GM21737 (cell line): ENCODE measurements around the gene RASGRP1.
A peak's percentile ranks its signal among the peaks of the same experiment; 100 is the strongest.

ENCODE experiments used
- ATAC-seq: cut with Tn5 transposase; IDR thresholded peaks from one replicate; pipeline ENCODE4 v1.9.1; 2021; ENCODE audit warnings: mild to moderate bottlenecking, moderate library complexity; ENCODE audit not compliant: unreplicated experiment

RASGRP1 gene

GRCh38 chr15:38576261-38576660 lies 11.6 kb upstream of the RASGRP1 start:
- no peak for ATAC-seq

DNA sequence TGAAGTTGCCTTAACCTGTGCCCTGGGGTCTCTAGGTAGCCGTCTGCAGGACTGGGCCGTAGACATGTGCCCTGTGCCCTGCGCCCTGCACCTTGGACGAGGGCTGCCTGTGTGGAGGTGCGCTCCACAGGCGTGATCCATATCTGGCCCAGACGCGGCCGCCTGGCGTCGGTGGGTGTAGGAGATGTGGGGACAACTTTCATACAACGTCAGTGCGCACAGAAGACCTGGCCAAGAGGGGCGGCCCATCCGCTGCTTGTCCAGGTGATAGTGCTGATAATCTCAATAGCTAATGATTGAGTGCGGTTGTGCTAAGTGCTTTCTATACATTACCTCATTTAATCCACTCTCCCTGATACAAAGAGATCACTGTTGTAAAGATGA lies 665 bp upstream of the RASGRP1 start:
- no peak for ATAC-seq

GRCh38 chr15:38563723-38564519 lies 693 bp downstream of the RASGRP1 start:
- ATAC-seq = peak; percentile 62

GRCh38 chr15:38562278-38562677 lies 2.3 kb downstream of the RASGRP1 start:
- ATAC-seq = no peak

DNA sequence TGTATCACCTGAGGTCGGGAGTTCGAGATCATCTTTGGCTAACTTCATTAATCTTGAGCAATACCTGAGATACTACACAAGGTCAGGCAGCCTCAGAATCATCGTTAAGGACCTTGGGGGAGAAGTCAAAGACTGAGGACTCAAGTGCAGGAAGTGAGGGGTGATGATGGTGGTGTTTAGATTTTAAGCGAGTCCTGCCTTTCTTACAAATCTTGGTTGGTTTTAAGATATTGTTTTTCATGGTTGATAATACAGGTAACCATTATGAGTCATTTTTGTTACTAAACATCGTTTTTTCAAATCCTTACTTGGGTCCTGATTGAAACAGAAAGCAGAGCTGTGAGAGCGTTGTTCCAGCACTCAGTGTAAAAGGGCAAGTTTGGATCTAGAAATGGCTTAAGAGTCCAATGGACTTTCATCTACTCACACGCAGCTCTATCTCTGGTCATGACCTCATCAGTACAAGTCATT lies 4.1 kb downstream of the RASGRP1 start:
- ATAC-seq = no peak

GRCh38 chr15:38559636-38560307 lies 4.8 kb downstream of the RASGRP1 start:
- ATAC-seq = no peak

- no peak for ATAC-seq
Measured at GRCh38 chr15:38559131-38559530, 5.5 kb downstream of the RASGRP1 start.

DNA sequence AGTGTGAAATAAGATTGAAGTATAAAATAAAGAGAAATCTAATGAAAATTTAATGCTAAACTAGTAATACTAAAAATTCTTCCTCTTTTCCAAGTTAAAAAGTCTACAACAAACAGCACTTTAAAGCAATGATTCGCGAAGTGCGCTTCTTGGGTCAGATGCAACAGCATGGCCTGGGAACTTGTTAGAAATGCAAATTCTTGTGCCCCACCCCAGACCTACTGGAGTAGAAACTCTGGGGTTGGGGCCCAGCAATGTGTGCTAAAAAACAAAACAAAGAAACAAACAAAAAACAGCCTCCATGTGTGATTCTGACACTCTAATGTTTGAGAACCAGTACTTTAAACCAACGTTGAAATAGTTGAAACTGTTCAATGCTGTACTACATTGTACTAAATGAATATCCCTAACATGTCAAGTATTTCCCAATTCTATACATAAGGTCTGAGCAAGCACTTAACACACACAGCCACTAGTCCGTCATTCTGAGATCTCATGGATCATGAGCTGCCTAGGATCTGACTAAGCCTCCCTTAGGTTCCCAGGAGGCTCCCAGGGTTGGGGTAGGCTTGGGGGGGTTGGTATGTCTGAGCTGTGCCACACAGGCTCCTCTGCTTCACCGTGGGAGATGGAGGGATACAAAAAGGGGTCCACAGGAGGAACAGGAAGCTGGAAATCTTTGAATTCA lies 6.1 kb downstream of the RASGRP1 start:
- no peak for ATAC-seq

DNA sequence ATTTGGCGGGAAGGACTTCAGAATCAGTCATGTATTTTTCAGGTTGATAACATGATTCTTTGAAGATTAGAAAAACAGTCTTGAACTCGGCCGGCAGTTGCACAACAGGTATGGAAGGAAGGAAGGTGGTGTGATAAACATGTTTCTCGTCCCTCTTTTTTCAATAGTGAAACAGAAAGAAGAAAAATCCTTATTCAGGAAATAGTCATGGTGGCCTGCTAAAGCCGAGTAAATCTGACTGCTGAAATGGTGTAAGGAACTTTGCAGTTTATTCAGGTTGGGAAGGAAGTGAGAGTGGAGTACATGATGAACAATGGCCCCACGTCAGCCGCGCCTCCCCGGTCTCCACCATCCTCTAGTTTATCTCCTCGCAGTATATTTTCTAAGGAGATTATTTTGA lies 6.7 kb downstream of the RASGRP1 start:
- ATAC-seq = no peak

DNA sequence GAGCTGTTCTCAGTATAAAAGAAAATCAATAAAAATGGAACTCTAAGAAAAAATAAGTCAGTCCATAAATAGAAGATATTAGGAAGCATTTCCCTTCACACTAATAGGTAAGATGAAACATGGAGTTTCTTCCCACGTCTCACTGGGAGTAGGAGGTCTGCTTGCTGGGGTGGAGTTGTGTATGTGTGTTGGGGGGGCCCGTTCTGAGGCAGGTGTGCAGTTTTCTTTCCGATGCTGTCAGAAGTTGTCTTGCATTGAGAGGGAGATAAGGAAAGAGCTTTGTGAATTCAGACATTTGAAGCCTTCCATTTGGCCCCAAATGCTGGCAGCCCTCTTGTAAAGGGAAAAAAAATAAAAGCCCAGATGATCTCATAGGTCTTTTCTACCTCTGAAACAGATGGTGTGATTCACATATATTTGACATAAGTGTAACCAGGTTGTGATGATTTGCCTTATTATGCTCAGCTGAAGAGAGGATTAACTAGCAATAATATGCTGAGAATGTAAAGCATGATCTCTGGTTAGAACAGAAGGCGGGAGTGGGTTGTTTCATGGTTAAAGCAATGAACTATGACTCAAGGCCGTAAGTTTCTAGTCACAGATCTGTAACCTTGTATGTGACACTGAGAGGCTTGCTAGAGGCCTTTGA lies 8.8 kb downstream of the RASGRP1 start:
- no peak for ATAC-seq

DNA sequence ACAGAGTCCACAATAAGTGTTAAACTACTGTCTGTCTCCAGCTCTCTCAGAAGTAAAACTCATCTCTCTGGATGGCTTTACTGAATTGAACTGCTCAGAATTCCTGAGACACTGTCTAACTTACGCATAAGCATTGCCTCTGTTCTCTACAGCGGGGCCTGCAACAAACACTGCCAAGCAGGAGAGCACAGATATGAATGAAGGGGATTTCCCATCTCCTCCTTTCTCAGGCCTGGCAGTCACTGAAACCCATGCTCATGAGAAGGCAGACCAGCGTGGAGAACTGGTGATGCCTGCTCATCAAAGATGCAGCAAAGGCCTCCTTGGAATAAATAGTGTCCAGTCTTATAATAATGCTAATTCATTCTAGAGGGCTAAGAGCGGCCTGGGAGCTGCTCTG lies 10.3 kb downstream of the RASGRP1 start:
- ATAC-seq = no peak

DNA sequence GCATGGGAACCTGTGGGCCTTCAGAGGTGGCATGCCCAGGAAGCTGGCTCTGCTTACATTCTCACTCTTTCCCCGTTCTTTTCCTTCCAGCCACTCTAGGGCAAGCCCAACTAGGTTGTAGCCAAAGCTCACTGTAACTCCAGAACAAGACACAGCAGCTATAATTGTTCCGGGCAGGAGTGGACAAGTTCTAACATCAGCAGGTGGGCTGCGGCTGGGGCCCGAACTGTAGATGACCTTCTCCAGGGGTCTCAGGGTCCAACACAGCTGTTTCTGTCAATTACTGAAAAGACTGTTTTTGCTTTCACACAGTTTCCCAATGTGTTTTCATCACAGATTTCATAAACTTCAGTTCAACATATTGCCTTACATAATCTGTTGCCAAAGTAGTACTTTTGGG lies 11.5 kb downstream of the RASGRP1 start:
- no peak for ATAC-seq

DNA sequence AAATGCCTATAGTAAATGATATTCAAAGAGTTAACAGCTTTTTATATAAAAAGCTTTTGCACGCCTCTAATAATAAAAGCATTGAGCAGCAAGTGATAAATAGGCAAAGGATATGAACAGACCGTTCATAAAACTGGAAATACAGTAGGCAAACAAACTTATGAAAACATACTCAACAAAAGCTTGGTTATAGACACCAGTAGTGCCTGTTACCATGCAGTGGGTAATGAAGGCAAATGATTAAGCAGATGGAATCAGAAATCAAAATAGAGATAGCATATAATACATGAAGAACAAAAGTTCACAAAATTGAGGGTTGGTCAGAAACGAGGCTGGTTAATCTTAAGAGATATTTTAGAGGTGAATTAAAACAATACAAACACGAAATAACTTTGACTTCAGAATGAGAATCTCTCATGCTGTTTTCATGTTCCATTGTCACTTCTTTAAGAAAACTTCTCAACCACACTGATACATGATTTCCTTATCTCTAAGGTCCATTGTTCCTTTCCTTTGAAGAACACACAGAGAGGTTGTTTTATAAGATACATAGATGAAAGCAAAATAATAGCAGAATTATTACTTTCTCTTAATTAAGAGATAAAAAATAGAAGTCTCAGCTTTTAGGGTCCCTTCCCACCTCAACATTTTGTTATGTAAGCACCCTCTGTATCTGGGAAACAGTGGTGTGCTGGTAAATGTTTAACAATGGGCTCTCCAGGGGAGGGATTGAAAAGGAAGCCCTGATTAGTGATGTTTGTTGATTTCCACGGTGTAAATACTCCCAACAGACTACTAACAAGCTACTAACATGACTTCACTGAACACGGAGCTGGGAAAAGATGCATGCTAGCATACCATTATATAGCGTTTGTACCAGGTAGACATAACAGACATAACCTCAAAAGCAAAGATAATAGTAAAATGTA lies 12.6 kb downstream of the RASGRP1 start:
- no peak for ATAC-seq

GRCh38 chr15:38549222-38549621 lies 15.4 kb downstream of the RASGRP1 start:
- no peak for ATAC-seq

DNA sequence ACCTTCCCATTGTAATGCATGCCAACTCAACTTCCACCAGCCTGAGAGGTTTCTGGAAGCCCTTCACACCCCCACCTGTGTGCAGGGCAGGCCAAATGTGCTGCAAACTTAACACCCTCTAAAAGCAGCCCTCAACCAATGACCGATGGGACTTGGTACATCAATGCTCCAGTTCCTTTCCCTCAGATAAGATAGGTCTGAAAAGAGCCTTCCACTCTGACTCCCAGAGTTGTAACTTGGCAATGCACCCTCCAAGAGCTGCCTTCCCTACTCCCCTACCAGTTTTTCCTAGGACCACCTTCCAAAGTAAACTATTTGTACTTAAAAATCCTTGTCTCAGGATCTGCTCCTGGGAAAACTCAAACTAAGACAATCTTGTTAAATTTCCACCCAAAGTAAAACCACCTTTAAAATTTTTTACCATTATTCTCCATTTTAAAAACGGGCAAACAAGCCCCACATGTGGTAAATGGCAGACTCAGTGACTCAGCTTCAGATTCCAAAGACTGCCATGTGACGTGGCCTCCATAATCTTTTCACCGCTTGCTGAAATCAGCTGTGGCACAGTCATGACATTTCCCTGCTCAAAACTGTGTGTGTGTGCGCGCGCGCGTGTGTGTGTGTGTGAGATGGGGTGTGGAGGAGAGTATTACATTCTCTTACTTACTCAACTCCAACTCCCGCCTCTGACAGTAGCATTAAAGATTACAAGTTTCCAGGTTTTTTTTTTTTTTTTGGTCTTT lies 17.2 kb downstream of the RASGRP1 start:
- no peak for ATAC-seq

GRCh38 chr15:38545179-38545578 lies 19.4 kb downstream of the RASGRP1 start:
- no peak for ATAC-seq

DNA sequence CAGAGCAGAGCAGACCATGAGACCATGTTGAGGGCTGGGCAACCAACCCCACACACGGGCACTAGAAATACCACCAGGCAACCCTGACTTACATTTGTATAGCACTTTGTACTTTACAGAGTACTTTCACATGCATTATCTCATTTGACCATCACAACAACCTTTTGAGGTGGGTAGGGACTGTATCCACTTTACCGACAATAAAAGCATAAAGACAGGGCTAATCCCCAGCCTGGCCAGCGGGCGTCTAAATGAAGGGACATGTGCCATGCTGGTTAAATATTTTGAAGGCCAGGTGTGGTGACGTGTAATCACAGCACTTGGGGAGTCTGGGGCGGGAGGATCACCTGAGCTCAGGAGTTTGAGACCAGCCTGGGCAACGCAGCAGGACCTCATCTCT lies 23.6 kb downstream of the RASGRP1 start:
- no peak for ATAC-seq

GRCh38 chr15:38540510-38540909 lies 24.1 kb downstream of the RASGRP1 start:
- no peak for ATAC-seq

DNA sequence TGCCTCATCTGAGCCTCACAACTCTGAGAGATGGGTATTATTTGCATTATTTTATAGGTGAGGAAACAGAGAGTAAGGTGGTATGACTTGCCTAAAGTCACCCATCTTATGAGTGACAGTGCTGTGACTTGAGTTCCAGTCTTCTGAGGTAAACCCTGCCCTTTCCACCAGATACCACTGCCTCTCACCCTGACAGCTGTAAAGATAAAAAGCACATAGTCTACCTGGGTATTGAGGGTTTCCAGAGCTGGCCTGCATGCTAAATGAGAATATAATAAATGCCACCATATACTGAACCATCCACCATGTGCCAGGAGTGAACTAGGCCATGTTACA lies 25.6 kb downstream of the RASGRP1 start:
- ATAC-seq = no peak
